H1 (cell line): ENCODE data around the gene ARMC5. TPM values are rescaled to one million over a fixed set of nuclear protein-coding genes. Genes with fewer than 3 reads are reported as not detected.

Source experiments
- CHD7 ChIP-seq: fragments of 300-600 bp; sonication (generic); IDR thresholded peaks from 2 replicates; pipeline ENCODE4 v1.7.1; 2012; ENCODE audit warnings: low read length, moderate library complexity, mild to moderate bottlenecking, inconsistent platforms; ENCODE audit not compliant: insufficient replicate concordance
- E2F6 ChIP-seq: IDR thresholded peaks from 2 replicates; pipeline ENCODE4 v1.6.1; 2012; ENCODE audit warnings: inconsistent platforms
- RFX5 ChIP-seq: IDR thresholded peaks from 2 replicates; pipeline ENCODE4 v1.6.1; 2011; ENCODE audit warnings: low read depth, low read length, improper control_type of control experiment, borderline replicate concordance
- SIX5 ChIP-seq: IDR thresholded peaks from 2 replicates; pipeline ENCODE4 v1.6.1; 2011; ENCODE audit warnings: mild to moderate bottlenecking, low read depth, low read length
- TCF12 ChIP-seq: IDR thresholded peaks from 2 replicates; pipeline ENCODE4 v1.6.1; 2011; ENCODE audit warnings: low read depth, mild to moderate bottlenecking, low read length
- YY1 ChIP-seq: IDR thresholded peaks from 2 replicates; pipeline ENCODE4 v1.6.1; 2011; ENCODE audit warnings: low read depth, mild to moderate bottlenecking, low read length
- polyA plus RNA-seq, 7 experiments: library from polyadenylated mRNA; depleted of rRNA in 3 of 7; stranded (reverse) in 5 of 7; unstranded in 2 of 7; fragments of >200 nt in 5 of 7; fragments of 200-250 nt in 2 of 7; gene quantifications; 1 replicate in 5 of 7; 2 replicates in 1 of 7; 4 replicates in 1 of 7; pipeline versions ENCODE4 v1.2.1 to v1.2.3, GENCODE V29; 2011 to 2013; ENCODE audit warnings: missing spikeins in 2 of 7, mixed read lengths in 2 of 7
- total RNA-seq: library from RNA; stranded (reverse); fragmentation: NEBNext Ultra II Directional; extraction: Animal tissue kit (Norgen Biotek cat#: 25700); gene quantifications from 2 replicates; pipeline ENCODE4 v1.2.1, GENCODE V29; 2021
- TF ChIP-seq, protein P1 (sequence below): IDR thresholded peaks from 2 replicates; pipeline ENCODE4 v1.6.1; 2012; ENCODE audit warnings: inconsistent platforms

The ARMC5 gene
- total and polyA plus RNA-seq, 2 of the 8 experiments (the other 6 are each of a cell fraction or from before 2014, with no cell fraction given): 7.8 to 8.7 TPM

- TF ChIP-seq CHD7 (no peak), SIX5 (no peak), E2F6 (no peak), YY1 (no peak), RFX5 (no peak), TCF12 (no peak)
- TF ChIP-seq, protein P1, sequence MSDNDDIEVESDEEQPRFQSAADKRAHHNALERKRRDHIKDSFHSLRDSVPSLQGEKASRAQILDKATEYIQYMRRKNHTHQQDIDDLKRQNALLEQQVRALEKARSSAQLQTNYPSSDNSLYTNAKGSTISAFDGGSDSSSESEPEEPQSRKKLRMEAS: no peak
Measured at GRCh38 chr16:31410082-31410481, 49.2 kb upstream of the ARMC5 start (continued).
